H1 (cell line): ENCODE measurements around the gene GTF3C5. TPM values are rescaled to one million over a fixed set of nuclear protein-coding genes. Genes with fewer than 3 reads are reported as not detected.

Experiments used
- CTCF ChIA-PET: fragments of 300-600 bp; sonication (Branson Sonifier 250); formaldehyde crosslinking; loops from one replicate; lab custom pipeline; 2021; ENCODE audit not compliant: partially characterized antibody; lab: Charles Lee
- POLR2A ChIA-PET: fragments of 300-600 bp; sonication (Branson Sonifier 250); formaldehyde crosslinking; loops from one replicate; lab custom pipeline; 2021; ENCODE audit warnings: inconsistent platforms; ENCODE audit not compliant: partially characterized antibody; lab: Charles Lee
- DNase-seq, 2 experiments: peaks; one replicate each; pipeline versions ENCODE4 v3.0.0 to v3.0.0-alpha.2; 2010 to 2022; ENCODE audit warnings: low spot score in 2 of 2, low read depth in 1 of 2, mixed read lengths in 1 of 2
- FAIRE-seq: peaks from 2 replicates; lab custom pipeline; 2011; peaks lifted over from hg19 to GRCh38; lab: Jason Lieb, UNC
- H2AFZ ChIP-seq: 2 replicates; pipeline ENCODE4 v1.8.1; 2012; ENCODE audit warnings: low read length, inconsistent platforms
- H2AK5ac ChIP-seq: 2 replicates; pipeline ENCODE4 v1.6.1; 2013; ENCODE audit warnings: low read depth, low read length
- H2BK120ac ChIP-seq: replicated peaks from 2 replicates; pipeline ENCODE3; 2013; ENCODE audit warnings: low read depth, low read length, inconsistent platforms
- H2BK12ac ChIP-seq: 2 replicates; pipeline ENCODE4 v1.6.1; 2013; ENCODE audit warnings: low read depth, low read length
- H2BK15ac ChIP-seq: 2 replicates; pipeline ENCODE4 v1.6.1; 2013; ENCODE audit warnings: low read length
- H2BK20ac ChIP-seq: 2 replicates; pipeline ENCODE4 v1.6.1; 2013; ENCODE audit warnings: low read length
- H2BK5ac ChIP-seq: 2 replicates; pipeline ENCODE4 v1.6.1; 2013; ENCODE audit warnings: low read depth, low read length
- H3K14ac ChIP-seq: 2 replicates; pipeline ENCODE4 v1.6.1; 2013; ENCODE audit warnings: inconsistent platforms; ENCODE audit not compliant: insufficient read length
- H3K18ac ChIP-seq: 2 replicates; pipeline ENCODE4 v1.6.1; 2013; ENCODE audit warnings: low read length; ENCODE audit errors: extremely low read depth
- H3K23ac ChIP-seq: 2 replicates; pipeline ENCODE4 v1.6.1; 2013; ENCODE audit warnings: inconsistent platforms; ENCODE audit not compliant: insufficient read length
- H3K23me2 ChIP-seq: 2 replicates; pipeline ENCODE4 v1.6.1; 2013; ENCODE audit warnings: low read depth, low read length
- H3K27ac ChIP-seq: 2 replicates; pipeline ENCODE4 v1.6.1; 2011; ENCODE audit warnings: low read depth, low read length, inconsistent platforms
- H3K27me3 ChIP-seq, 4 experiments: replicated peaks in 1 of 4; 1 replicate in 1 of 4; 2 replicates in 3 of 4; pipeline versions ENCODE4 v1.6.1 to v1.8.1; 2011 to 2013; ENCODE audit warnings: low read length in 3 of 4, mild to moderate bottlenecking in 3 of 4, inconsistent platforms in 2 of 4, mixed read lengths in 2 of 4, moderate library complexity in 1 of 4; ENCODE audit not compliant: control insufficient read depth in 3 of 4, insufficient read depth in 3 of 4; ENCODE audit errors: extremely low read depth in 1 of 4
- H3K36me3 ChIP-seq, 4 experiments: 2 replicates each; pipeline versions ENCODE4 v1.6.1 to v1.8.1; 2011 to 2013; ENCODE audit warnings: mild to moderate bottlenecking in 4 of 4, low read length in 3 of 4, moderate library complexity in 2 of 4, control low read depth in 1 of 4, inconsistent platforms in 1 of 4; ENCODE audit not compliant: insufficient read depth in 4 of 4, control insufficient read depth in 2 of 4
- H3K4ac ChIP-seq: replicated peaks from 2 replicates; pipeline ENCODE3; 2013; ENCODE audit warnings: low read length, low read depth, mixed read lengths, inconsistent platforms; ENCODE audit not compliant: insufficient read length
- H3K4me1 ChIP-seq, 4 experiments: replicated peaks in 1 of 4; 1 replicate in 1 of 4; 2 replicates in 3 of 4; pipeline versions ENCODE4 v1.6.1 to v1.8.1; 2011 to 2013; ENCODE audit warnings: low read length in 3 of 4, inconsistent platforms in 2 of 4, mixed read lengths in 1 of 4; ENCODE audit not compliant: insufficient read depth in 4 of 4, control insufficient read depth in 3 of 4
- H3K4me2 ChIP-seq, 2 experiments: 2 replicates each; pipeline versions ENCODE4 v1.6.1 to v1.8.1; 2011 to 2013; ENCODE audit warnings: low read depth in 2 of 2, low read length in 2 of 2, control low read depth in 1 of 2, inconsistent platforms in 1 of 2, mild to moderate bottlenecking in 1 of 2; ENCODE audit not compliant: insufficient read depth in 1 of 2
- H3K4me3 ChIP-seq, 4 experiments: fragments of 200-600, 300-600 bp in 1 of 4; sonication (generic), shearing (Covaris generic), sonication (Bioruptor Twin) in 1 of 4; 2 replicates each; pipeline versions ENCODE4 v1.5.1 to v1.8.1; 2011 to 2016; ENCODE audit warnings: low read length in 4 of 4, low read depth in 3 of 4, control low read depth in 2 of 4, inconsistent platforms in 2 of 4, mild to moderate bottlenecking in 2 of 4, mixed read lengths in 1 of 4, moderate library complexity in 1 of 4; ENCODE audit not compliant: insufficient read depth in 2 of 4; ENCODE audit errors: extremely low read depth in 1 of 4
- H3K56ac ChIP-seq: replicated peaks from 2 replicates; pipeline ENCODE3; 2013; ENCODE audit warnings: low read depth, mild to moderate bottlenecking, mixed read lengths, low read length, inconsistent platforms; ENCODE audit not compliant: insufficient read length
- H3K79me1 ChIP-seq: 2 replicates; pipeline ENCODE4 v1.6.1; 2013; ENCODE audit warnings: low read depth, low read length, control low read depth
- H3K79me2 ChIP-seq, 2 experiments: 2 replicates each; pipeline versions ENCODE4 v1.6.1 to v1.8.1; 2012 to 2013; ENCODE audit warnings: low read length in 2 of 2, mild to moderate bottlenecking in 2 of 2, inconsistent platforms in 1 of 2; ENCODE audit not compliant: insufficient read depth in 2 of 2, control insufficient read depth in 1 of 2
- H3K9ac ChIP-seq, 4 experiments: replicated peaks in 1 of 4; 1 replicate in 1 of 4; 2 replicates in 3 of 4; pipeline versions ENCODE4 v1.6.1 to v1.8.1; 2011 to 2013; ENCODE audit warnings: low read depth in 3 of 4, low read length in 3 of 4, control low read depth in 2 of 4, mild to moderate bottlenecking in 2 of 4, moderate library complexity in 2 of 4, inconsistent platforms in 1 of 4; ENCODE audit errors: extremely low read depth in 1 of 4
- H3K9me3 ChIP-seq, 2 experiments: 2 replicates each; pipeline versions ENCODE4 v1.6.1 to v1.8.1; 2012 to 2013; ENCODE audit warnings: mild to moderate bottlenecking in 2 of 2, moderate library complexity in 2 of 2, control low read depth in 1 of 2, inconsistent platforms in 1 of 2, low read depth in 1 of 2, low read length in 1 of 2, mixed read lengths in 1 of 2; ENCODE audit not compliant: insufficient read depth in 2 of 2
- H4K20me1 ChIP-seq, 2 experiments: replicated peaks in 1 of 2; 2 replicates each; pipeline versions ENCODE3 to v1.8.1; 2011 to 2013; ENCODE audit warnings: inconsistent platforms in 2 of 2, low read length in 2 of 2, mild to moderate bottlenecking in 1 of 2; ENCODE audit not compliant: insufficient read depth in 2 of 2, control insufficient read depth in 1 of 2
- H4K5ac ChIP-seq: 2 replicates; pipeline ENCODE4 v1.6.1; 2013; ENCODE audit warnings: low read length, low read depth, mixed read lengths, inconsistent platforms; ENCODE audit not compliant: insufficient read length
- H4K8ac ChIP-seq: 2 replicates; pipeline ENCODE4 v1.8.0; 2013; ENCODE audit warnings: mild to moderate bottlenecking, moderate library complexity, low read length, inconsistent platforms; ENCODE audit not compliant: insufficient read depth; ENCODE audit errors: extremely low read depth
- H4K91ac ChIP-seq: replicated peaks from 2 replicates; pipeline ENCODE3; 2013; ENCODE audit warnings: low read length, mixed read lengths, inconsistent platforms; ENCODE audit not compliant: insufficient read length
- CBX8 ChIP-seq: fragments of 300-800, 300-1000 bp; sonication (generic); IDR thresholded peaks from 2 replicates; pipeline ENCODE4 v1.7.1; 2016; ENCODE audit warnings: low read depth, low read length, borderline replicate concordance
- CHD2 ChIP-seq: IDR thresholded peaks from 2 replicates; pipeline ENCODE4 v1.6.1; 2012; ENCODE audit warnings: low read length, improper control_type of control experiment
- JUN ChIP-seq: IDR thresholded peaks from 2 replicates; pipeline ENCODE4 v1.6.1; 2011; ENCODE audit warnings: low read depth, mild to moderate bottlenecking, improper control_type of control experiment, low read length
- NANOG ChIP-seq: IDR thresholded peaks from 2 replicates; pipeline ENCODE4 v1.6.1; 2011; ENCODE audit warnings: low read length, low read depth, mild to moderate bottlenecking, inconsistent platforms; ENCODE audit not compliant: insufficient read depth, poor library complexity, severe bottlenecking
- RBBP5 ChIP-seq: IDR thresholded peaks from 2 replicates; pipeline ENCODE4 v1.7.1; 2012; ENCODE audit warnings: low read depth, mild to moderate bottlenecking, inconsistent platforms, low read length, moderate library complexity, borderline replicate concordance
- SIRT6 ChIP-seq: IDR thresholded peaks from one replicate; pipeline ENCODE4 v1.7.1; 2012; ENCODE audit warnings: low read length, inconsistent platforms
- TAF1 ChIP-seq: IDR thresholded peaks from 2 replicates; pipeline ENCODE4 v1.6.1; 2011; ENCODE audit warnings: mild to moderate bottlenecking, low read depth, low read length
- WGBS, 2 experiments: shearing (Covaris generic) in 1 of 2; methylation state at CpG; one replicate each; pipeline versions ENCODE4 v1.1.6 to v1.1.7; 2013 to 2015; ENCODE audit warnings: low lambda C conversion rate in 2 of 2, mixed read lengths in 2 of 2, inconsistent platforms in 1 of 2, low coverage in 1 of 2, missing lambda C conversion rate in 1 of 2; ENCODE audit not compliant: insufficient replicate concordance in 2 of 2, insufficient coverage in 1 of 2, insufficient read length in 1 of 2; ENCODE audit errors: extremely low coverage in 1 of 2, missing lambda C conversion rate in 1 of 2; 5-methylcytosine and 5-hydroxymethylcytosine counted together
- polyA plus RNA-seq, 7 experiments: library from polyadenylated mRNA; depleted of rRNA in 3 of 7; stranded (reverse) in 5 of 7; unstranded in 2 of 7; fragments of >200 nt in 5 of 7; fragments of 200-250 nt in 2 of 7; gene quantifications; 1 replicate in 5 of 7; 2 replicates in 1 of 7; 4 replicates in 1 of 7; pipeline versions ENCODE4 v1.2.1 to v1.2.3, GENCODE V29; 2011 to 2013; ENCODE audit warnings: missing spikeins in 2 of 7, mixed read lengths in 2 of 7
- total RNA-seq: library from RNA; stranded (reverse); fragmentation: NEBNext Ultra II Directional; extraction: Animal tissue kit (Norgen Biotek cat#: 25700); gene quantifications from 2 replicates; pipeline ENCODE4 v1.2.1, GENCODE V29; 2021

GTF3C5 gene
- total and polyA plus RNA-seq, 2 of the 8 experiments (the other 6 are each of a cell fraction or from before 2014, with no cell fraction given): 78.7 to 87.1 TPM

DNA sequence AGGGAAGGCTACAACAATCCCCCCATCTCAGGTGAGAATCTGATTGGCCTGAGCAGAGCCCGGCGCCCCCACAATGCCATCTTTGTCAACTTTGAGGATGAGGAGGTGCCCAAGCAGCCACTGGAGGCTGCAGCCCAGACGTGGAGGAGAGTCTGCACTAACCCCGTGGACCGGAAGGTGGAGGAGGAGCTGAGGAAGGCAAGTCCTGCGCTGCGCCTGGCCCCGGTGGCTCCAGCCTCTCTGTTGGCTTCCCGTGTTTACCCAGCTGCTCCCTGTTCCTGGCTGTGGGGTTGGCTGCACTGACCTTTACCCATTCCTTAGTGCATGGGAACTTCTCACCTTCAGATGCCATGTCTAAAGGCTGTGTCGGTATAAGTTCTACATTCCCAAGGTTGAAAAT, 20.0 kb downstream of the GTF3C5 start:
- H3K14ac ChIP-seq: no peak overlapping the region
- H4K5ac ChIP-seq: no peak overlapping the region
- H3K56ac ChIP-seq: no peak overlapping the region
- no peak for TF ChIP-seq JUN
- no peak for TF ChIP-seq SIRT6
- TF ChIP-seq RBBP5: no peak
- no peak for TF ChIP-seq TAF1
- no peak for TF ChIP-seq NANOG
- TF ChIP-seq CBX8: no peak
- no peak for TF ChIP-seq CHD2
- no peak overlapping the region for H3K18ac ChIP-seq
- CTCF ChIA-PET: interaction anchor here (1.0 to 1.2 kb wide), 3 partner anchors 13 to 98 kb away, joined by 3 to 6 read pairs (median 3); no protein-coding TSS in a partner anchor
- no peak overlapping the region; the same call in 1 of the 2 replicates for H4K8ac ChIP-seq
- H4K91ac ChIP-seq: no peak overlapping the region
- H3K4me1 ChIP-seq: no peaks in the 10 kb centered on the region
- H2AFZ ChIP-seq: no peak overlapping the region
- H2BK120ac ChIP-seq: no peak overlapping the region
- no peak overlapping the region for H3K23ac ChIP-seq
- no peak overlapping the region for H3K27ac ChIP-seq
- H3K4me3 ChIP-seq: no peak overlapping the region
- H3K4ac ChIP-seq: no peak overlapping the region
- H3K9ac ChIP-seq: no peak overlapping the region
- 94% methylated on average over 10 of the region's 10 CpGs; no CpG with 5 or more reads in 1 of the 2 experiments for WGBS, 2 experiments
- no peaks in the 10 kb centered on the region for H3K27me3 ChIP-seq
- H3K79me2 ChIP-seq: no peaks in the 10 kb centered on the region
- peaks cover 2% of the 10 kb centered on the region; the same call in 1 of the 2 replicates for H3K79me1 ChIP-seq
- H2BK5ac ChIP-seq: no peak overlapping the region
- DNase-seq (no peak), FAIRE-seq (no peak)
- peaks cover 0 to 15% of the 10 kb centered on the region in 2 experiments for H4K20me1 ChIP-seq
- no peaks in the 10 kb centered on the region for H3K23me2 ChIP-seq
- no peak overlapping the region for H2BK12ac ChIP-seq
- no peak overlapping the region for H2BK20ac ChIP-seq
- POLR2A ChIA-PET: interaction anchor here (1.3 kb wide), 1 partner anchor 20 kb away, joined by 3 read pairs; the partner anchor contains the start of gene GTF3C5
- no peak overlapping the region for H3K4me2 ChIP-seq
- no peak overlapping the region for H2AK5ac ChIP-seq
- H2BK15ac ChIP-seq: no peak overlapping the region
- H3K9me3 ChIP-seq: no peaks in the 10 kb centered on the region
- H3K36me3 ChIP-seq: peaks cover 18 to 50% (median 42%) of the 10 kb centered on the region in 4 experiments; a peak in 7 of 8 replicates
